Duodenal mucosa (tissue), 2 donors: ENCODE results near the gene DNAJB6.

ENCODE experiments used
- H3K27ac ChIP-seq: one replicate; pipeline ENCODE4 v1.7.0; 2013; ENCODE audit warnings: low read depth, low read length
- H3K27me3 ChIP-seq, 2 donors: one replicate each; pipeline ENCODE4 v1.7.0; 2013; ENCODE audit warnings: low read length in 2 of 2, control low read depth in 1 of 2; ENCODE audit not compliant: insufficient read depth in 2 of 2, control insufficient read depth in 1 of 2
- H3K36me3 ChIP-seq, 2 donors: one replicate each; pipeline ENCODE4 v1.7.0; 2013; ENCODE audit warnings: low read length in 2 of 2, control low read depth in 1 of 2; ENCODE audit not compliant: insufficient read depth in 2 of 2, control insufficient read depth in 1 of 2
- H3K4me1 ChIP-seq, 2 donors: one replicate each; pipeline ENCODE4 v1.7.0; 2013; ENCODE audit warnings: low read length in 2 of 2, control low read depth in 1 of 2; ENCODE audit not compliant: insufficient read depth in 2 of 2, control insufficient read depth in 1 of 2
- H3K4me3 ChIP-seq, 2 donors: one replicate each; pipeline ENCODE4 v1.7.0; 2013; ENCODE audit warnings: low read length in 2 of 2, low read depth in 1 of 2
- H3K9ac ChIP-seq, 2 donors: one replicate each; pipeline ENCODE4 v1.7.0; 2013; ENCODE audit warnings: low read length in 2 of 2, low read depth in 1 of 2
- H3K9me3 ChIP-seq, 2 donors: one replicate each; pipeline ENCODE4 v1.7.0; 2013; ENCODE audit warnings: low read length in 2 of 2, control low read depth in 1 of 2; ENCODE audit not compliant: control insufficient read depth in 1 of 2

Gene DNAJB6

DNA sequence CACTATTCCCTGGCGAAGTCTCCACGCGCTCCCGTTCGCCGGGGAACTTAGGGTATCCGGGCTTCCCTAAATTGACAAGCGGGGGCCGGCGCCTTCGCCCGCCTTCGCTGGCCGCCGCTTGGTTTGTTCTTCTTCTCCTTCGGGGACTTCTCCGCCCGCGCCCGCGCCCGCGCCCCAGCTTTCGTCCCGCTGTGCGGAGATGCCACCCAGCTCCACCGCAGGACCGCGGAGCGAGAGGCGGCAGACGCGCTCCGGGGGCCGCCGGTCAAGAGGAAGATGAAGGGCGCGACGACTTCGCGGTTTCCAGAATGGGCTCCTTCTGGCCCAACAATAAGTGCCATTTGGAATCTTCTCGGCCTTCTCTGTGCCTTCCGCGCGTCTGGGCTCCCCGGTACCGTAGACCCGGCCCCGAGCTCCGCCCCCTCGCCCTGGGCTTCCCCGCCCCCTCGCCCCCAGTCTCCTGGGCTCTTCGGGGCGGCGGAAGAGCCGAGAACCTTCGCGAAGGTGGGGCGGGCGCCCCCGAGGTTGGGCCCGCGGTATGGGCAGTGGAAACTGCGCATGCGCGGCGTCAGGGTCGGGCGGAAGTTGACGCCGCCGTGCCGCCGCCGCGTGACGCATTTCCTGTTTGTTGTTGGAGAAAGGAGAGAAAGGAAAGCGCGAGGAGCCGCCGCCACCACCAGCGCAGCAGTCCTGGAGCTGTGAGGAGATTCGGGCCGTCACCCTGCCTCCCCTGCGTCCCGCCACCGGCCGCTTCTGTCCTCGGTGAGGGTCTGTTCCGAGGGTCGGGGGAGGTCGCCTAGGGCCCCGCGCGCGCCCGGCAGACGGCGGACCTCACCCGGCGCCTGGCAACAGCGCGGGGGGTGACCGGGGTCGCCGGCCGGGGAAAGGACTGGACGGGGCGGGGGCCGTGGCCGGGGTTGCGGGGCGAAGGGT lies at the start of gene DNAJB6:
Gene DNAJB6, plus strand, starts transcription at position 622 of the 933 bp plus-strand sequence. CDS start 21,569 bp downstream, outside the sequence.
- Histone ChIP-seq H3K36me3 (no peaks in the 10 kb centered on the region), H3K27ac (peak within 1 kb of the TSS; percentile 96), H3K27me3 (no peaks in the 10 kb centered on the region), H3K4me3 (peak within 1 kb of the TSS; percentile 76 to 98), H3K9me3 (no peaks in the 10 kb centered on the region), H3K9ac (peak within 1 kb of the TSS; percentile 80 to 91), H3K4me1 (peaks cover 18 to 24% of the 10 kb centered on the region in 2 donors)

DNA sequence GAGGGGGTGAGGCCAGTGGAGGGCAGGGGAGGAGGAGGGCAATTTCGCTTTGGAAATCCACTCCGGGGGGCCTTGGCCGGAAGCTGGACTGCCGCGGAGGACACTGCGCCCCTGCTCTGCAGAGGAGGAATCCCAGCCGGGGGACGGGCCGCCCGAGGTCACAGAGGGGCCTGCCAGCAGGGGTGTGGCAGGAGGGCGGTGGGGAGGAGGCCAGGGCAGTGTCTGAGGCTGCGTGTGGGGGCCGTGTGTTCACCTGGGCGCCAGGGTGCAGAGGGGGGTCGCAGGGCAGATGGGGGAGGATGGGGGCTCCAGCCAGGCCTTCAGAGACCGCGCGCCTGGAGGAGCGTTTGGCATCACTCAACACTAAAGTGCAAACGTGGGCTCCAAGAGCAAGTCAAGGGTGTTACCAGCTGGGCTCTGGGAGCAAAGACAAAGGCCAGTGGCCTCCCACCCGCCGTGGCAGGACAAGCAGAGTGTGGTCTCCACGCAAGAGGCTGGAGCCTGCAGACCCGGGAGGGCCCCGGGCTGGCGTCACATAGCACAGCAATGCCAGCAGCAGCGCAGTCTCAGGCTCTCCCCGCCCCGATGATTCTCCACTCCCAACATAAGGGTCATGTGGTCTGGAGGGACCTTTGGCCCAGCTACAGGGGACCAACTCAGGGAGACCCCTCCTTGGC lies 45.3 kb upstream of the DNAJB6 start:
- H3K4me1 ChIP-seq: peaks cover 11 to 17% of the 10 kb centered on the region in 2 donors
- H3K4me3 ChIP-seq: no peak overlapping the region
- H3K9ac ChIP-seq: no peak overlapping the region
- no peaks in the 10 kb centered on the region for H3K9me3 ChIP-seq
- H3K27ac ChIP-seq: no peak overlapping the region
- no peaks in the 10 kb centered on the region for H3K36me3 ChIP-seq
- H3K27me3 ChIP-seq: no peaks in the 10 kb centered on the region

DNA sequence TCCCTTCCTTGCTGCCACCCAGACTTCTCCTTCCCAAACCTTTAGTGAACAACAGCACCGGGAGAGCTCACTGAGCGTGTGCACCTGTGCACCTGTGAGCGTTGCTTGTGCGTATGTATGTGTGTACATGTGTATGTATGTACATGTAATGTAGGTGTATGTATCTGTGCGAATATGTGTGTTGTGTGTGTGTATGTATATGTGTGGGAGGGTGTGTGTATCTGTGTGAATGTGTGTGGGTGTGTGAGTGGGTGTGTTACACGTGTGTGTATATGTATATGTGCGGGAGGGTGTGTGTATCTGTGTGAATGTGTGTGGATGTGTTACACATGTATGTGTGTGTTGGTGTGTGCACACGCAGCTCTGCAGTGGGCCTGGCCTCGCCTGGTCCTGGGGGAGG lies 44.5 kb upstream of the DNAJB6 start:
- H3K27ac ChIP-seq: no peak overlapping the region
- no peaks in the 10 kb centered on the region for H3K9me3 ChIP-seq
- peaks cover 11 to 17% of the 10 kb centered on the region in 2 donors for H3K4me1 ChIP-seq
- H3K4me3 ChIP-seq: no peak overlapping the region
- H3K27me3 ChIP-seq: no peaks in the 10 kb centered on the region
- no peak overlapping the region for H3K9ac ChIP-seq
- no peaks in the 10 kb centered on the region for H3K36me3 ChIP-seq

DNA sequence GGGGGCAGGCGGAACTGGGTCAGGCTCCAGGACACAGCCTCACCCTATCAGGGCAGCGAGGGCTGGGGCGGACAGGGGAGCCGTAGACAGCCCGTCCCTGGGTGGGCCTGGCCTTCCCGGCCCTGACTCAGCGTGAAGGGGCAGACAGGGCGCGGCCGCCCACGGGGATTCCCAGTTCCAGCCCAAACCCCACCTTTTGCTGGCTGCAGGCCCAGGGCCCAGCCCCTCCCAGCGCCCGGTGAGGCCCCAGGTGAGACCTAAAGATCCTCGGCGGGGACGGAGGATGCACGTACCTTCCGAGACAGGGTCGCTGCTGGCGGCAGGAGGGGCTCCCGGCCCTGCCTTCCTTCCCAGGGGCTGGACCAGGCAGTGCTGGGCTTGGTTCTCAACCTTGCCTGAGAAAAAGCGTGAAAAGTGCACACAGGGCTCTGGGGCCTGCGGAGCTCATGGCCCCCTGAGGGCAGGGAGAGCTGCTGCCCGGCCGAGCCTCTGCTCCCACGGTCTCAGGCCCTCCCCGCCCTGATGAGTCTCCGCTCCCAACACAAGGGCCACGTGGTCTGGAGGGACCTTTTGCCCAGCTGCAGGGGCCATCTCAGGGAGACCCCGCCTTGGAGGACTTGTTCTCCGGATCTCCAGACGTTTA lies 43.9 kb upstream of the DNAJB6 start:
- Histone ChIP-seq H3K27ac (no peak overlapping the region), H3K27me3 (no peaks in the 10 kb centered on the region), H3K9ac (no peak overlapping the region), H3K36me3 (no peaks in the 10 kb centered on the region), H3K4me1 (peaks cover 11 to 17% of the 10 kb centered on the region in 2 donors), H3K9me3 (no peaks in the 10 kb centered on the region), H3K4me3 (no peak overlapping the region)

DNA sequence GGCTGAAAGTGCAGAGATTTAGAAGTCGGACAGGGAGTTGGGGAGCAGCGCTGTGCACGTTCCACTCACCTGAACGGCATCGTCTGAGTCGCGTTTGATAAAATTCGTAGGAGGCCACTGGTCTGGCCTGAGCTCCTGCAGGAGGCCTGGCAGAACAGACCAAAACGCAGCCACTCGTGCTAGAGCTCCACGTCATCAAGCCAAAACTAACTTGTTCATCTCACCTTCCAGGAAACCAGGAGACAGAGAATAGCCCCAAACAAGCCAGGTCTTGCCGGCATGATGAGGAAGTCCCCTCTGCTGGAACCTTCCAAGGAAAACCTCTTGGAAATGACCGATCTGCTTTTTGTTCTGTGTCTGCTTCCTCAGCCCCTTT lies 43.4 kb upstream of the DNAJB6 start:
- H3K9me3 ChIP-seq: no peaks in the 10 kb centered on the region
- no peak overlapping the region for H3K4me3 ChIP-seq
- H3K27me3 ChIP-seq: no peaks in the 10 kb centered on the region
- peaks cover 11 to 17% of the 10 kb centered on the region in 2 donors for H3K4me1 ChIP-seq
- H3K9ac ChIP-seq: no peak overlapping the region
- no peak overlapping the region for H3K27ac ChIP-seq
- H3K36me3 ChIP-seq: no peaks in the 10 kb centered on the region

DNA sequence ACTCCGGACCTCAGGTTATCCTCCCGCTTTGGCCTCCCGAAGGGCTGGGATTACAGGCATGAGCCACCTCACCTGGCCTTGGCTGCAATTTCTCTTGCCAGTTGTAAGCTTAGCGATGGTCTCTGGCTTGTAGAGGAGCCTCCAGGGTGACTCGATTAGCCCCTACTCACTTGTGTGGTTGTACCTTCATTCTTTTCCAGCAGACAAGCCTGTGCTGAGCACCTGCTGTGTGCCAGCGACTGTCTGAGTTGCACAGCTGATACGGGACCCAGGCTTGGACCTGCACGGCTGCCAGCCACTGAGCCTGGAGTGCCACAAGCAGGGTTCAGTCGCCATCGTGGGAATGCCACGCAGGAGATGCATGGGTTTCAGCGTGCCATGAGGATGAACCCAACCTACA lies 42.0 kb upstream of the DNAJB6 start:
- no peak overlapping the region for H3K27ac ChIP-seq
- H3K4me3 ChIP-seq: no peak overlapping the region
- no peaks in the 10 kb centered on the region for H3K36me3 ChIP-seq
- H3K4me1 ChIP-seq: peaks cover 6 to 14% of the 10 kb centered on the region in 2 donors
- no peaks in the 10 kb centered on the region for H3K9me3 ChIP-seq
- no peaks in the 10 kb centered on the region for H3K27me3 ChIP-seq
- no peak overlapping the region for H3K9ac ChIP-seq

DNA sequence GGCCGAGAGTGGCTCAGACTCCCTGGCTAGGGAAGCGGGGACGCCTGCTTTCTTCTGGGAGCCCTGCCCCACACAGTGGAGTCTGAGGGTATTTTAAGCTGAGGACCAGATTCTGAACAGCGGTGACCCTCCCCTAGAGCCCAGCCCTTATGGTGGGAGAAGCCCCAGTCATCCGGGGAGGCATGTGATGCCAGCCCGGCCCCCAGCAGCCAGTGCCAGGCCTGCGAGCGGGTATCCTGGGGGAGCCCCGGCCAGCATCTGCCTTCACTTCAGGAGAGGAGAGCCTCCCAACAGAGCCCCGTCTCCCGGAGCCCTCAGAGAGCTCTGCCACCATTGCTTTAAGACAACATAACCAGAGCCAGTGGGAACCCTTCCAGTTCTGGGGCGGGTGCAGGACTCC lies 41.5 kb upstream of the DNAJB6 start:
- no peak overlapping the region for H3K27ac ChIP-seq
- no peak overlapping the region for H3K9ac ChIP-seq
- no peak overlapping the region for H3K4me3 ChIP-seq
- no peaks in the 10 kb centered on the region for H3K27me3 ChIP-seq
- H3K9me3 ChIP-seq: no peaks in the 10 kb centered on the region
- no peaks in the 10 kb centered on the region for H3K36me3 ChIP-seq
- H3K4me1 ChIP-seq: peaks cover 5 to 12% of the 10 kb centered on the region in 2 donors

DNA sequence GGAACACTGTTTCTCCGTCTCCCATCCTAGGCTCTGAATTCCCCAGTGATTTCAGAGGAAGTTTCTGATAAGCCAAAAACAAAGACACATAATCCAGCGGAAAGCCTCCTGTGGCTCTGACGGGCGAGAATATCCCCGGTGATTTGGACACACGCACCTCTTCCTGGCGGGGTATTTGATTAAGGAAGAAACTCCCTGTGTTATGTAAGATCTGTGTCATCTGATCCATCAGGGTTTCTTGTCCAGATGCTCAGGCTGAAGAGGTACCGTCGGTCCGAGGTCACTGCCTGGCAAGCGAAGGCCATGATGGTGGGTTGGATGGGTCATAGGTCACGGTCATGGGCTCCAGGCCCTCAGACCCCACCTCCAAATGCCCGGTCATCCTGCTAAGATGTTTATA lies 39.6 kb upstream of the DNAJB6 start:
- Histone ChIP-seq H3K27ac (no peak overlapping the region), H3K9ac (no peak overlapping the region), H3K27me3 (no peaks in the 10 kb centered on the region), H3K4me1 (peaks cover 5 to 12% of the 10 kb centered on the region in 2 donors), H3K4me3 (no peak overlapping the region), H3K9me3 (no peaks in the 10 kb centered on the region), H3K36me3 (no peaks in the 10 kb centered on the region)

DNA sequence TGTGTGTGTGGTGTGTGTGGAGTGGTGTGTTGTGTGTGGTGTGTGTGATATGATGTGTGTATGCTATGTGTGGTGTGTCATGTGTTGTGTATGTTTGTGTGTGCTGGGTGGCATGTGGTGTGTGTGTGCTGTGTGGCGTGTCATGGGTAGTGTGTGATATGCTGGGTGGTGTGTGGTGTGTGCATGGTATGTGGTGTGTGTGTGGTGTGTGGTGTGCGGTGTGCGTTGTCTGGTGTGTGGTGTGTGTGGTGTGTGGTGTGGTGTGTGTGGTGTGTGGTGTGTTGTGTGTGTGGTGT lies 37.5 kb upstream of the DNAJB6 start:
- Histone ChIP-seq H3K4me3 (no peak overlapping the region), H3K27ac (no peak overlapping the region), H3K36me3 (no peaks in the 10 kb centered on the region), H3K27me3 (no peaks in the 10 kb centered on the region), H3K9ac (no peak overlapping the region), H3K9me3 (no peaks in the 10 kb centered on the region), H3K4me1 (peaks cover 0 to 4% of the 10 kb centered on the region in 2 donors)
